Testis (tissue), 2 donors: ENCODE results near the gene LRRC49.

Experiments used
- POLR2A ChIP-seq: fragments of 450-650 bp; IDR thresholded peaks from one replicate; pipeline ENCODE4 v1.6.1; 2017; ENCODE audit warnings: antibody characterized with exemption, mild to moderate bottlenecking, moderate library complexity
- TF ChIP-seq, protein P1 (sequence below), 3 experiments: fragments of 450-650 bp in 2 of 3; fragments of 200-600 bp in 1 of 3; sonication (generic) in 1 of 3; IDR thresholded peaks; one replicate each; pipeline ENCODE4 v1.5.1; 2016 to 2019; ENCODE audit warnings: antibody characterized with exemption in 3 of 3, mild to moderate bottlenecking in 2 of 3, moderate library complexity in 1 of 3

DNA sequence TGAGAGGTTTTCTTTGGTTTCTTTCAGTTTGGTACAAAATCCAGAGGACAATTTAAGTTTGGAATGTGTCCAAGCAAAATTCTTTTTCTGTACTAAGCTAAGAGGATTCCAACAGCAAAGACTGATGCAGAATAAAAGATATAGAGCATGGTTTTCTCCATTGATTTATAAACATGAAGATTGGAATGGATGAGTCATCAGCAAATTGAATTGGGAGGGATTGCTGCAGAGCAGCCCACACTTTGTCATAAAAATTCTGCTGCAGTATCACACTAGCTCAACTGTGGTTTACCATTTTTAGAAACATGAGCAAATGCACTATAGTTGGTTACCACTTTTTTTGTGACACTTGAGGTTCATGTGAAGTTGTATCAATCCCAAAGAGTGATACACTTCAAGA, 22.6 kb upstream of the LRRC49 start:
- TF ChIP-seq, protein P1, sequence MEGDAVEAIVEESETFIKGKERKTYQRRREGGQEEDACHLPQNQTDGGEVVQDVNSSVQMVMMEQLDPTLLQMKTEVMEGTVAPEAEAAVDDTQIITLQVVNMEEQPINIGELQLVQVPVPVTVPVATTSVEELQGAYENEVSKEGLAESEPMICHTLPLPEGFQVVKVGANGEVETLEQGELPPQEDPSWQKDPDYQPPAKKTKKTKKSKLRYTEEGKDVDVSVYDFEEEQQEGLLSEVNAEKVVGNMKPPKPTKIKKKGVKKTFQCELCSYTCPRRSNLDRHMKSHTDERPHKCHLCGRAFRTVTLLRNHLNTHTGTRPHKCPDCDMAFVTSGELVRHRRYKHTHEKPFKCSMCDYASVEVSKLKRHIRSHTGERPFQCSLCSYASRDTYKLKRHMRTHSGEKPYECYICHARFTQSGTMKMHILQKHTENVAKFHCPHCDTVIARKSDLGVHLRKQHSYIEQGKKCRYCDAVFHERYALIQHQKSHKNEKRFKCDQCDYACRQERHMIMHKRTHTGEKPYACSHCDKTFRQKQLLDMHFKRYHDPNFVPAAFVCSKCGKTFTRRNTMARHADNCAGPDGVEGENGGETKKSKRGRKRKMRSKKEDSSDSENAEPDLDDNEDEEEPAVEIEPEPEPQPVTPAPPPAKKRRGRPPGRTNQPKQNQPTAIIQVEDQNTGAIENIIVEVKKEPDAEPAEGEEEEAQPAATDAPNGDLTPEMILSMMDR (IDR thresholded peaks at IDR 0.05), result no peak
- no peak for TF ChIP-seq POLR2A
